NT2/D1 (cell line): ENCODE measurements around the gene SYT1.

Experiments used
- SUZ12 ChIP-seq: IDR thresholded peaks from 2 replicates; pipeline ENCODE4 v1.6.1; 2011; ENCODE audit not compliant: insufficient read length, insufficient read depth; ENCODE audit errors: extremely low read depth
- YY1 ChIP-seq: IDR thresholded peaks from 2 replicates; pipeline ENCODE4 v1.6.1; 2011; ENCODE audit not compliant: insufficient read length, insufficient read depth
- ZNF274 ChIP-seq: IDR thresholded peaks from 2 replicates; pipeline ENCODE4 v1.6.1; 2011; ENCODE audit warnings: mild to moderate bottlenecking, low read depth, low read length

DNA sequence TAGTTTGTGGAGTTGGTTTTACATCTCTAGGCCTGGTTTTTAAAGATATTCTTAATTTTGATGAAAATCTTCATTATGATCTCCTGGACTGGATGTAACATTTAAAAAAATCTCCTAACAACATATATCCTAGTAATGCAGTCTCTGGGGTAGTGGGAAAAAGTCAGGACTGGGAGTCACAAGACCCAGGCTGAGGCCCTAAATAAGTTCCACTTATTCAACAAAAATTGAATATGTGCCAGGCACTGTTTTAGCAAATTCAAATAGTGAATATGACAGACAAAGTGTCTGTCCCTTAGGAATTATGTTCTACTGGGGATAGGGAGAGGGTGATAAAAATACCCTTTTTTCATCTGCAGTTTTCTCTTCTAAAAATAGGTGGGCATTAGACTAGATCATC lies 577.8 kb downstream of the SYT1 start:
- TF ChIP-seq YY1 (no peak), ZNF274 (no peak), SUZ12 (no peak)
